Suppressor macrophage treated with lipopolysaccharide for 1 hour (primary cell): ENCODE results near the gene SPI1.

Experiments
- DNase-seq, 3 donors: peaks; one replicate each; pipeline ENCODE4 v3.0.0-alpha.2; 2020 to 2022

Gene SPI1

GRCh38 chr11:47357985-47358730 lies 20.2 kb downstream of the SPI1 start:
- no peak for DNase-seq

- no peak for DNase-seq
These were observed 21.4 kb downstream of the SPI1 start for GRCh38 chr11:47356998-47357329.

DNA sequence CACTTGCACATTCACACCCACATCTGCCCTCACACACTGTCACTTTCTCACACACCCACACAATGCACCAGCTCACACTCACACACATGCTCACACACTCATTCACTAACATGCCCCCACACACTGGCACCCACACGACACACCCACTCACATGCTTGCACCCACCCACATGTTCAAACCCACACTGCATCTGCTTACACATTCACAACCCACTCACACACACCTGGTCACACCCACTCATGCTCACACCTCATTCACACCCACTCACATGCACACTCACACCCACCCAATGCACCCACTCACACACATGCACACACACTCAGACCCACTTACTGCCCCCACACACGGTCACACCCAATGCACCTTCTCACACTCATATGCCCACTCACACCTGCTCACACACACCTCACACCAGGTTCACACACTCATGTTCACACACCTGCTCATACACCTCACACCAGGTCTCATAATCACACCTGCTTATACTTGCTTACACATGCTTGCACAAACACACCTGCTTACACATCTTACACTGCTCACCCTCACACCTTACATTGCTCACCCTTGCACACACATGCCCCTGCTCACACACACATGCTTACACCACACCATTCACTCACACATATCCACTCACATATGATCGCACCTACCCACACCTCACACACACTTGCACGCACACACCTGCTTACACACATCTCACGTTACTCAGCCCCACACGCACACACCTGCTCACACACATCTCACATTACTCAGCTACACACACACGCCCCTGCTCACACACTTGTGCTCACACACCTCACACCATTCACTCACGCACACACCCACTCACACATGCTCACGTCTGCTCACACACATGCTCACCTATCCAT lies 22.0 kb downstream of the SPI1 start:
- DNase-seq = no peak

- peak; percentile 39 to 62 (median 47) for DNase-seq
These were observed 22.8 kb downstream of the SPI1 start for GRCh38 chr11:47355283-47356128.

- no peak for DNase-seq
These were observed 23.4 kb downstream of the SPI1 start for GRCh38 chr11:47354913-47355282.

GRCh38 chr11:47353978-47354774 lies 24.2 kb downstream of the SPI1 start:
- no peak for DNase-seq

GRCh38 chr11:47352556-47352955 lies 25.8 kb downstream of the SPI1 start, which contains the start of gene MYBPC3:
Gene MYBPC3 (minus strand): TSS chr11:47352702. CDS start chr11:47352647, 55 bp downstream.
- no peak for DNase-seq

DNA sequence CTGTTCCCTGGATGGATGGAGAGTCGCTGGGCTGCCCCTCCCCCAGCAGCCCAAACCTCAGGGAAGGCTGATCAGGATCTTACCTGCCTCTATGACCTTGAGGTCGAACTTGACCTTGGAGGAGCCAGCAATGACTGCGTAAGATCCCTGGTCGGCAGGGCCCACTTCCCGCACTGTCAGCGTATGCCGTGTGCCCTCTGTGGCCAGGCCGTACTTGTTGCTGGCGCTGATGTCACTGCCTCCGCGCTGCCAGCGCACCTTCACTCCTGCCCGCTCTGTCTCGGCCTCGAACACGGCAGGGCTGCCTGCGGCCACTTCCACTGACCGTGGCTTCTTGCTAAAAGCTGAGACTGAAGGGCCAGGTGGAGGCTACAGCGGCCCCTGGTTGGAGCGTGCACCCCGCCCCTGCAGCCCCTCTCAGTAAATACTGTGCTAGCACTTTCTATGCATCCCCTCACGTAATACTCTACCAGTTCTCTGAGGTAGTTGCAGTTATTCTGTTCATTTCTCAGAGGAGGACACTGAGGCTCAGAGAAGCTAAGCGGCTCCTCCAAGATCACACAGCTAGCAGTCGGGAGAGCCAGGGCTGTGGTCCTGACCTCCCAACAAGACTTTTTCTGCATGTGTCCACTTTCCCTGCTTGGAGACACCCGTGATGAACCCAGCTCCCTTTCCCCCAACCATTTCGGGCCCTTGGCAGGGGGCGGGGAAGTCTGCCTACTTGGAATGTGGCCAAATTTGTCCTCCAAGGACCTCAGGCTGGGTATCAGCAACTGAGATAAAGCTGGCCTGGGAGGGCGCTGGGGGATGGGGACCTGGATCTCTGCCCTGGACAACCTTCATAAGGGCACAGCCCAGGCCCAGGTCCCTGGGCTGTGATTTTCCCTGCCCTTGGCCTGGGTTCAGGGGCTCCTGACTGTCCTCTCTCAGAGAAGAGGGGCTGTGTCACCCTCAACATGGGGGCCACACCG lies 26.9 kb downstream of the SPI1 start:
- DNase-seq = no peak

DNA sequence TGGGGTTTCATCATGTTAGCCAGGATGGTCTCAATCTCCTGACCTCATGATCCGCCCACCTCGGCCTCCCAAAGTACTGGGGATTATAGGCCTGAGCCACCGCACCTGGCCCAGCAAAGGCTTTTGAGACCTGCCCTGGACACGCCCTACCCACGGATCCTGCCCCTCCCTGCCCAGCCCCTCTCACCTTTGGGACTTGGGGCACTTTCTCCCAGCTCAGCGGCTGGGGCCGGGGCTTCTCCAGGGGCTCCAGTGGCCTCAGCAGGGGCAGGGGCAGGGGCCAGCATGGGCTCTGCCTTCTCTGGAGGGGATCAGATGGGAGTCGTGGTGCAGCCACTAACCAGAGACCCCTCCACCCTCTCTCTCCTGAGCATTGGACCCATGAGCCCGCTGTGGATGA lies 28.0 kb downstream of the SPI1 start:
- no peak for DNase-seq

DNA sequence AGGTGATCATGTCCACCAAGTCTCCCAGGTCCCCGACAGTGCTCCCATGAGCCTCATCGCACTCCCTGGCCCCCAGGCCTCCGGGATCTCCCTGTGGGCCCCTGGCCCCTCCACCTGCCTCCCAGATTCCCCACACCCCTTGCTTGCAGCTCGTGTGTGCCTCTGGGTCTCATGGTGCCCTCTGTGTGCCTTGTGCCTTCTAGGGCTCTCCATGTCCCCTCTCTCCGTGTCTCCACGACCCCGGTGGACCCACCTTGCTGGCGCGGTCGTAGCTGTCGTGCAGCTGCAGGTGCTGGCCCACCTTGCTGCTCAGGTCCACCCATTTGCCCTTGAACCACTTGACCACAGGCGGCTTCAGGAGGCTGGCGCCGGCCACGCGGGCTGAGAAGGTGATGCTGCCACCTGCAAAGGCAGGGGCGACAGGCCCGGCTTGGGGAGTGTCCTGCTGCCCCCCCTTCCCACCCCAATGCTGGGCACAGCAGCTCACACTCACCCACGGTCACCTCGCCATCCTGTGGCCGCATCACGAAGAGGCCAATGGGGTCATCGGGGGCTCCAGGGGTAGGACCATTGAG lies 28.7 kb downstream of the SPI1 start:
- DNase-seq = no peak

DNA sequence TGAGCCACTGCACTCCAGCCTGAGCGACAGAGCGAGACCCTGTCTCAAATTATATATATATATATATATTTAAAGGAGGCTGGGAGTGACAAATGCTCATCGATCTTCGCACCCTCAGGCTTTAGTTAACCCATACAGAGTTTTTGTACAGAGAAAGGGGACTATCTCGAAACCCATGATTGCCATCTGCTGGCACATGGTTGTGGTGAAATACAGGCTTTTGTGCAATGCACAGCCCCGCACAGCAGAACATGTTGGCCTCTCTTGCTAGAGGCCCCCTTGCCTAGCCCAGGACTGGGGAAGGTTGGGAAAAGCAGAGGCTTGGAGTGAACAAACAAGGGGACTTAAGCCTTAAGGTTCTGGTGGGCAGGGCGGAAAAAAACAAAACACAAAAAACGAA lies 29.5 kb downstream of the SPI1 start:
- no peak for DNase-seq

DNA sequence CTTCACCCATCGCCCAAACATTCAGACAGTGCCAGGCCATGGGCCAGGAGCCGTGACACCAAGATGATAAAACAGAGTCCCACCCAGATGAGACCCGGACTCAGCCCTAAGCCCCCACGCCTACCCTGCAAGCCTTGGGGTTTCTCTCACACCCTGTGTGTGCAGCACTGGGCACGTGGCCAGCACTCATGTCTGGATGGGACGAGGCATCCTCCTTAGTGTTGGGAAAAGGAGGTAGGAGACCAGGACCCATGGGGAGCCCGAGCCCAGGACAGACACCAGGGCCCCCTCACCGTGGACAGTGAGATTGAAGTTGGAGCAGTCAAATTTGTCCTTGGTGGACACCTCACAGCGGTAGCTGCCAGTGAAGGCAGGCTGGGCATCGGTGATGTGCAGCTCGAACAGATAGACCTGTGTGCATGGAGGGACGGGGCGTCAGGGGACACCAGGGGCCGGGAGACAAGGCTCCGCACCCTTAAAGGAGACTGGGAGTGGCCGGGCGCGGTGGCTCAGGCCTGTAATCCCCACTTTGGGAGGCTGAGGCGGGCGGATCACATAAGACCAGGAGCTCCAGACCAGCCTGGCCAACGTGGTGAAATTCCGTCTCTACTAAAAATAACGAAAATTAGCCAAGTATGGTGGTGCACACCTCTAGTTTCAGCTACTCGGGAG lies 30.1 kb downstream of the SPI1 start:
- no peak for DNase-seq

- DNase-seq = no peak
These were observed 31.2 kb downstream of the SPI1 start for GRCh38 chr11:47347137-47347536.

- no peak for DNase-seq
These were observed 32.3 kb downstream of the SPI1 start for GRCh38 chr11:47345890-47346563.

GRCh38 chr11:47342854-47343253 lies 35.5 kb downstream of the SPI1 start:
- DNase-seq = no peak

- no peak for DNase-seq
These were observed 36.1 kb downstream of the SPI1 start for GRCh38 chr11:47342036-47342803.

DNA sequence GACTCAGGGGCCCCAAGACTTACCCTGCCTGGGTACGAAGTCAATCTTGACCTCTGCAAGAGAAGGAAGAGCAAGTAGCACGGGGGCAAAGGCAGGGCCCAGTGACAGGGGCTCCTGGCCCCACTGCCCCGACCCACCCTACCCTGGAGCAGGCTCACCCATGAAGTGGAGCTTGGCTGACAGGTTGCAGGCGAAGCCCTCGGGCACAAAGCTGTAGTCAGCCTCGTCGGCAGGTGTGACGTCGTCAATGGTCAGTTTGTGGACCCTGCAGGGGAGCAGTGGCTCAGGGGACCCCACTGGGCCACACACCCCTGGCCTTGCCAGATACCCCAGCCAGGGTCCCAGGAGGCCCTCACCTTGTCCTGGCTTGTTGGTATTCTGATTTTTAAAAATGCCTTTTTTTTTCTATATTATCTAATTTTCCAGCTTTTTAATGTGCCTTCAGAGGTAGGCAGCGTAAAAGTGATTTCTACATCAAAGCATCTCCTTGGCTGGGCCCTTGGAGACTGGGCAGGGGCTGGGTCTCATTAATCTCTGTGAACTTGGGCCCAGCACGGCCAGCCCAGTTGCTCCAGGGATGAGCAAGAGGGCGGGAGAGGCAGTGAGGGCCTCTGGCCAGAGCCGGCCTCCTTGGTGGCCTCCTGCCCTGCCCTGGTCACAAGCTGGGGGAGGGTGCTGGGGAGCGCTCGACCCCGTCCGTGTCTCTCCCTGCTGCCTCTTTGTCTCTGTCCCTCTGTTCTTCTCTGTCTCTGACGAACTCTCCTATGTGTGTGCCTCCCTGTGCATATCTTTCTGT lies 37.2 kb downstream of the SPI1 start:
- no peak for DNase-seq

- no peak for DNase-seq
These were observed 38.3 kb downstream of the SPI1 start for GRCh38 chr11:47340010-47340409.
